Activated CD4-positive, CD25-positive, alpha-beta regulatory T cell treated with anti-CD3 and anti-CD28 coated beads, Interleukin-2, amount 50 U/mL, for 24 hours (primary cell): ENCODE results near the gene TAAR2.
"Not testable (repeated sequence)": the region's sequence is repeated elsewhere in the genome, so short reads cannot be mapped to it uniquely, and the experiment has no call there.

ENCODE experiments used
- ATAC-seq, 2 donors: fragments of 150-1000 bp; cut with Tn5 transposase; one replicate each; pipeline ENCODE4 v1.10.0; 2021; ENCODE audit warnings: mild to moderate bottlenecking in 1 of 2, moderate library complexity in 1 of 2

TAAR2 gene, protein sequence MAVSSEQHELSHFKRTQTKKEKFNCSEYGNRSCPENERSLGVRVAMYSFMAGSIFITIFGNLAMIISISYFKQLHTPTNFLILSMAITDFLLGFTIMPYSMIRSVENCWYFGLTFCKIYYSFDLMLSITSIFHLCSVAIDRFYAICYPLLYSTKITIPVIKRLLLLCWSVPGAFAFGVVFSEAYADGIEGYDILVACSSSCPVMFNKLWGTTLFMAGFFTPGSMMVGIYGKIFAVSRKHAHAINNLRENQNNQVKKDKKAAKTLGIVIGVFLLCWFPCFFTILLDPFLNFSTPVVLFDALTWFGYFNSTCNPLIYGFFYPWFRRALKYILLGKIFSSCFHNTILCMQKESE

GRCh38 chr6:132624175-132624574, at the start of gene TAAR2:
Gene TAAR2, minus strand, starts transcription at chr6:132624275. Its CDS starts 0 bp downstream, at chr6:132624275.
- no peak for ATAC-seq

DNA sequence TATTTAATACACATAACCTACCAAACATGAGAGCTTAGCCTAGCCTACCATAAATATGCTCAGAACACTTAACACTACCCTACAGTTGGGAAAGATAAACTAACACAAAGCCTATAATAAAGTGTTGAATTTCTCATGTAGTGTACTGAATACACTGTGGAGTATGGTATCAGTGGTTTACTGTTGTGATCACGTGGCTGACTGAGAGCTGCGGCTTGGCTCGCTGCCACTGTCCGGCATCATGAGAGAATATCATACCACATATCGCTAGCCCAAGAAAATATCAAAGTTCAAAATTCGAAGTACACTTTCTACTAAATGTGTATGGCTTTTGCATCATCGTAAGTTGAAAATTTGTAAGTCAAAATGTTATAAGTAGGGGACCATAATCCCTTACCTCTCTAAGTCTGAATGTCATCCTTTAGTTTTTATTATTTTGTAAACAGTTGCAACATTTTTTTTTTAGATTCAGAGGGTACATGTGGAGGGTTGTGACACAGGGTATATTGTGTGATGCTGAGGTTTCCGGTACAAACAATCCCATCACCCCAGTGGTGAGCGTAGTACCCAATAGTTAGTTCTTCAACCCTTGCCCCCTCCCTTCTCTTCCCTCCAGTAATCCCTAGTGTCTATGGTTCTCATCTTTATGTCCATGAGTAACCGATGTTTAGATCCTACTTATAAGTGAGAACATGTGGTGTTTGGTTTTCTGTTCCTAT, 49.5 kb upstream of the TAAR2 start:
- no peak for ATAC-seq

DNA sequence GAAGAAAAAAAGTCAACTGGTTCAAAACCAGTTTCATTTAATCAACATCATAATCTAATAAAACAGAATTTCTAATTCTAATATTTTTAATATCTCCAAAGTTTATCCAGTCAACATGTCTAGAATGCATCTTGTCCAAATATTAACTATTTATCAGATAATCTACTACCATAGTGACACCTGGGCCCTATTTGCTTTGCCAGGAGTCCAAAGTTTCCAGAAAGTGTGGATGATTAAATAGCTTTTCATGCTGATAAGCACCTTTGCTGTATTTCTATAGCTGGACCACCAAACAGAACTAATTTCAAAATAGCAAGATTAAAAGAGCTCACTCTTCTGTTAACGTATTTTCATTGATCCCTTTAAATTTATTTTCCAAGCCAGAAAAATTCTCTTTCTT, 47.2 kb upstream of the TAAR2 start:
- no peak for ATAC-seq

GRCh38 chr6:132669690-132670291, 45.7 kb upstream of the TAAR2 start:
- peak; percentile 38 to 58 for ATAC-seq

DNA sequence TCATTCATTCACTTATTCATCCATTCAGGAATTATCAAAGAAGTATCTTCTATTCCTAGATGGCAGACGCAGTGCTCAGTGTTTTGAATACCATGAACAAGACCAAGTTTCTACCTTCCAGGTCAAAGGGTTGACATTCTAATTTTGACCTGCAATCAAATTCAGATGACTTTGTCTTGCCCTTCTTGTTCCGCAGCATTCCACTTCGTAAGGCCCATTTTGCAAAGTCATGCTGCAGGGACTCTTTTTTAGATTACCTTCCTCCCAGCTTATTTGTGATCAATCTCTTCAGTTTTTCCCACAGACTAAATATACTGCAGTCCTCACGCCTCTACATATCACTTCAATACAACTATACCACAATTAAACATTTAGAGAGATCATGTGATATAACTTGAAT, 42.0 kb upstream of the TAAR2 start:
- ATAC-seq: no peak

GRCh38 chr6:132664309-132665034, 40.4 kb upstream of the TAAR2 start:
- no peak for ATAC-seq

GRCh38 chr6:132663661-132664060, 39.6 kb upstream of the TAAR2 start:
- ATAC-seq: no peak

GRCh38 chr6:132661906-132662305, 37.8 kb upstream of the TAAR2 start:
- no peak for ATAC-seq

- ATAC-seq: no peak
Measured at GRCh38 chr6:132659082-132659481, 35.0 kb upstream of the TAAR2 start, which contains the start of gene TAAR1. Gene TAAR1, minus strand, starts transcription at chr6:132659182. Its CDS starts 13,179 bp downstream, at chr6:132646003.

DNA sequence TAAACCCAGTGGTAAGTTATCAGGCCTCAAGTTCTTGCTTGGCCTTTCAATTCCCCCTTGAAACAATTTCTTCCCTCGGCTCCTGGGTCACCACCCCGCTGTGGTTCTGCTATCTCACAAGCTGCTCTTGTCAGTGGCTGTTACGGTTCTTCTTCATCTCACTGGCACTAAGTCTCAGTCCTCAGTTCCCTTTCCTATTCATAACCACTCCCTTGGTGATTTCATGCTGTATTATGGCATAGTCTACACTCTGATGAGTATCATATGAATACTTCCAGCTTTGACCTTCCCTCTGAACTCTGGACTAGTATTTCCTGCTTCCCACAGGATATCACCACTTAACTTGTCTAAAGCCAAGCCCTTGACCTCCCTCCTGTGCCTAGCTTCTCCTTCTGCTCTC, 27.0 kb upstream of the TAAR2 start:
- ATAC-seq: no peak

DNA sequence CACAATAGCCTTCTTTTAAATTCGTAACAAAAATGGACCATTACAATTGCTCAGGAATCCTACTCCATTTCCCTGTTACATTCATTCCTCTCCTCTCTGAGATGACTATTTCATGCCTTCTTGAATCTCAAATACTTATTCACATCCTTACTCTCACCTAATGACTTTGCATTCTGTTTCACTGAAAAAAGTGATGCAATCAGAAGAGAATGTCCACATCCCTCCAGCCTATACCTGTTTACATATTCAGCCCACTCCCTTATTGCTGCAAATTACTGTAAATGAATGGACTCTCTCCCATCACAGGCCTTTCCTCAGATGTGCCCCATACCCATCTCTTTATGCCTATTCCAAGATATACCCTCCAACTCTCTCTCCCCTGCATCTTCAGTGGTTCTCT, 26.4 kb upstream of the TAAR2 start:
- no peak for ATAC-seq

DNA sequence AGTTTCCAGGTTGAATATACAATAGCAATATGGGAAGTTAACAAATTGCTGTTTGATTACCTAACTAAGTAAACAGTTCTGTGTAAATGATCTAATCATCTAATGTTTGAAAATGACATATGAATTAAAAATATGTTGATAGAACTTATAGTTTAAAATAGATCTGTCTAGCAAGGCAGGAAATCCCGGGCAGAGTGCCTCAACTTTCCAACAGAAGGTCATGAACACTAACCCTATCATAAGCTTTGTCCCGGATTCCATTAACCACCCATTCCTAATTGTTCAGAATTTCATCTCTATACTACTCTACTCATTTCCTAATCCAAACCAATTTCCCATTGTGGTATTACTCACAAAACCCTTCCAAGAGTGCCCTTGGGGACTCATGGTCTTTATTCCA, 24.8 kb upstream of the TAAR2 start:
- no peak for ATAC-seq

GRCh38 chr6:132648356-132648755, 24.3 kb upstream of the TAAR2 start:
- peak in 1 of 2 donors; percentile 46 for ATAC-seq

DNA sequence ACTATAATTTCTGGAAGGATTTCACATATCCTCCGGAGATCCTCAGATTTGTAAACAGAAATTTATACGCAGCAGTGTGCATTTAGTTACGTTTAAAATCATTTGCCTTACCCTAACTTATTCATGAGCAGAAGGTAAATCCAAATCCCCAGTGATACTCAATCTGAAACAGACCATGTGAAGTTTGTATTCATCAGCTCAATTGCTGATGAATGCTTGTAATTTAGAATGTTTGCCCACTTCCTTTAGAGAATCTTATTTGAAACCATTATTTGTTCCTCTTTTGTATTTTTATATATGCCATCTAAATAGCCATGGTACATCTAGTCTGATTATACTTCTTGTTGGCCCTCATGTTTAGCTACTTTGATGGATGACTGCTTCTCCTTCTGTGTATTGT, 19.5 kb upstream of the TAAR2 start:
- ATAC-seq: no peak

DNA sequence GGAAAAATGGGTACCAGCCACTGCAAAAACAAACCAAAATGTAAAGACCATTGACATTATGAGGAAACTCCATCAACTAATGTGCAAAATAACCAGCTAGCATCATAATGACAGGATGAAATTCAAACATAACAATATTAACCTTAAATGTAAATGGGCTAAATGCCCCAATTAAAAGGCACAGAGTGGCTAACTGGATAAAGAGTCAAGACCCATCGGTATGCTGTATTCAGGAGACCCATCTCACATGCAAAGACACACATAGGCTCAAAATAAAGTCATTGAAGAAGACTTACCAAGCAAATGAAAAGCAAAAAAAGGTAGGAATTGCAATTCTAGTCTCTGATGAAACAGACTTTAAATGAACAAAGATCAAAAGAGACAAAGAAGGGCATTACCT, 13.1 kb upstream of the TAAR2 start:
- not testable (repeated sequence) for ATAC-seq

GRCh38 chr6:132635906-132636305, 11.8 kb upstream of the TAAR2 start:
- not testable (repeated sequence) for ATAC-seq

DNA sequence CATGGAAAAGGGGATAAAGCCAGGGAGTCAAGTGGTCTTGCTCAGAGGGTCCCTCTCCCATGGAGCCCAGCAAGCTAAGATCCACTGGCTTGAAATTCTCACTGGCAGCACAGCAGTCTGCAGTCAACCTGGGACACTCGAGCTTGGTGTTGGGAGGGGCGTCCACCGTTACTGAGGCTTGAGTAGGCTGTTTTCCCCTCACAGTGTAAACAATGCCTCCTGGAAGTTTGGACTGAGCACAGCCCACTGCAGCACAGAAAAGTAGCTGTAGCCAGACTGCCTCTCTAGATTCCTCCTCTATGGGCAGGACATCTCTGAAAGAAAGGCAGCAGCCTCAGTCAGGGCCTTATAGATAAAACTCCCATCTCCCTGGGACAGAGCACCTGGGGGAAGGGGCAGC, 11.2 kb upstream of the TAAR2 start:
- not testable (repeated sequence) for ATAC-seq

- no peak for ATAC-seq
Measured at GRCh38 chr6:132634796-132635195, 10.7 kb upstream of the TAAR2 start.

DNA sequence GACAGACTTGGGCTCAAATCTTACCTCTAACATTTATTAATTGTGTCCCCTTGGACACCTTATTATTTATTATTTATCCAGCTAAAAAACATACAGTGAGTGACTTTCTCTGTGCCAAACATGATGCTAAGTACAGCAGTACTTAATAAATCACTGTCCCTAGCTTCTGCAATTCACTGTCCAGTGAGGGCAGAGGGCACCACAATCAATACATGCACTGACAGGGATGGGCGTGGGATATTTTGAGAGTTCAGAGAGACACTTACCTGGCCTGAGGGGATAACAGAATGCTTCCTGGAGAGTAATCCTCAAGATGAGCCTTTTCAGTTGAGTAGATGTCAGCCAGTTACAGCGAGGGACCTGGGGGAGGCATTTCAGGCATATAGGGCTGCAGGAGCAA, 9.3 kb upstream of the TAAR2 start:
- ATAC-seq: no peak

- ATAC-seq: no peak
Measured at GRCh38 chr6:132623106-132623845, 799 bp downstream of the TAAR2 start.

DNA sequence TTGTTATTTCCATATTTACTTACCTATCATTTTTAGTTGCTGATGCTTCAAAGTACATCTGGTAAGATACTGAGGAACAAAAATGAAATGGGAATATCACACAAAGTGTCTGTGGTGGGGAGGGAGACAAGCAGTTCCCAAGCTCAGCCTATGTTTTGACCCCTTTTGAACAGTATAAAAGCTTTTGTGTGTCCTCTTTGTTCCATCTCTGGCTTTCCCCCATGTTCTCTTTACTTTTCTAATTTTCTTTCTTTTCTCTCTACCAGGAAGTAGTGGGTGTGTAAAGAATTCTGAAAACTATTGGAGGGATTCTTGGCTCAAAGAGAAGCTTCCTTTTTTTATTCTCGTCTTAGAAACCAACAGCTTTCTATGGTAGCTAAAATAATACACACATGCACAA, 7.4 kb downstream of the TAAR2 start:
- no peak for ATAC-seq

- ATAC-seq: no peak
Measured at GRCh38 chr6:132614554-132614953, 9.5 kb downstream of the TAAR2 start.
